CMK (cell line): ENCODE data around the gene DDR1.
"Not testable (repeated sequence)": the region's sequence is repeated elsewhere in the genome, so short reads cannot be mapped to it uniquely, and the experiment has no call there.

ENCODE experiments used
- DNase-seq: peaks from one replicate; pipeline ENCODE4 v3.0.0-alpha.2; 2010; ENCODE audit warnings: low read depth

The DDR1 gene

DNA sequence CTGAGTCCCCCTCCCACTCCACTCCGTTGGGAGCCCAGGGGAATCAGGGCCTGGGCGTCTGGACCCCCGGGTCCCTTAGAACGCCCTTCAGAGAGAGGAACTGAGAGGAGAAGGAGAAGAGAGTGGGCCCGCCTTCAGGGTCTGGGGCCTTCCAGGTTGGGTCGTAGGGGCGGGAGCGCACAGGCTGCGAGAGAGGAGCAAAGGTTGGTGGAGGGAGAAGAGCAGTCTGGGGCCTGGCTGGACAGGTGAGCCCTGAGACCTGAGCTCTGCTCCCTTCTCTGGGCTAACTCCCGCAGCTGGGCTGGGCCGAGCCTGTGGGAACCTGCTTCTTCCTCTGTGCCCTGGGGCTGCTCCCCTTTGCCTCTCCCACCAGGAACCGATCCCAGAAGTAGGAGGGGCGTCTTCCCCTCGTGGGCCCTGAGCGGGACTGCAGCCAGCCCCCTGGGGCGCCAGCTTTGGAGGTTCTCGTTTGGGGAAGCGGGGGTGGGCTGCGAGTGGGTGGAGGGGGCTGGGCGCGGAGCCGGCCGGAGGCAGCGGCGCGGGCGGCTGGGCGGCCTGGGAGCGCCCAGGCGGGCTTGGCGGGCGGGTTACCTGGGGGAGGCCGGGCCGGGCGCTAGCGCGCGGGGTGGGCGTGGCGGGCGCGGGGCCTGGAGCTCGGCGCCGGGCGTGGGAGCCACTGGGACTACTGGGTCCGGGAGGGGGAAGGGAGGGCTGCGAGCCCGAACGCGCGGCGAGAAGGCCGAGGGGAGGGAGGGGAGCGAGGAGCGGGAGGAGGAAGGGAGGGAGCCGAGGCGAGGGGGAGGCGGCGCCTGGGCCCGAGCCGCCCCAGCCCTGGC, at the start of gene DDR1:
Gene DDR1, plus strand, starts transcription at position 835 of the 836 bp plus-strand sequence. CDS start 4,211 bp downstream, outside the sequence.
- no peak for DNase-seq

DNA sequence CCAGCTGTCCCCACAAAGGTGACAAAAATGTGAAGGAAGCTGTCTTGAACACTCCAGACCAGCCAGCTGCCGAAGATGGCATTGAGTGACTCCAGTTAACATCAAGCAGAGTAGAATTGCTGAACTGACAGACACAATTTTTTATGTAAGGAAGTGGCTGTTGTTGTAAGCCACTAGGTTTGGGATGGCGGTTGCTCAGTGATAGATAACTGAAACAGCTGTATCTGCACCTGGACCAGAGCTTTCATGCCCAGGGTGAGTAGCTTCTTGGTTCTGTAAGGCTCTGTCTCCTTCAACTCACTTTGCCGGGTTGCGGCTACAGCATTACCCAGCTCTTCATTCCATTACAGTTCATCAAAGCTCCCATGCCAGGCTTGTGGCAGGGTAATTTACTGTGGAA, 49.7 kb upstream of the DDR1 start:
- no peak for DNase-seq

DNA sequence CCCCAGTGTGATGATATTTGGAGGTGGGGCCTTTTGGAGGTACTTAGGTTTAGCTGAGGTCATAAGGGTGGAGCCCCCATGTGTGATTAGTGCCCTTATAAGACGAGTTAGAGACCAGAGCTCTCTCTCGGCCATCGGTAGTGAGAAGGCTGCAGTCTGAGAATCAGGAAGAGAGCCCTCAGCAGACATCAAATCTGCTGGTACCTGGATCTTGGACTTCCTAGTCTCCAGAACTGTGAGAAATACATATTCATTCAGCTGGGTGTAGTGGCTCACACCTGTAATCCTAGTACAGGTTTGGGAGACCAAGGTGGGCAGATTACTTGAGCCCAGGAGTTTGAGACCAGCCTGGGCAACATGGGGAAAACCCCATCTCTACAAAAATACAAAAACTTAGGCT, 48.7 kb upstream of the DDR1 start:
- DNase-seq = no peak

DNA sequence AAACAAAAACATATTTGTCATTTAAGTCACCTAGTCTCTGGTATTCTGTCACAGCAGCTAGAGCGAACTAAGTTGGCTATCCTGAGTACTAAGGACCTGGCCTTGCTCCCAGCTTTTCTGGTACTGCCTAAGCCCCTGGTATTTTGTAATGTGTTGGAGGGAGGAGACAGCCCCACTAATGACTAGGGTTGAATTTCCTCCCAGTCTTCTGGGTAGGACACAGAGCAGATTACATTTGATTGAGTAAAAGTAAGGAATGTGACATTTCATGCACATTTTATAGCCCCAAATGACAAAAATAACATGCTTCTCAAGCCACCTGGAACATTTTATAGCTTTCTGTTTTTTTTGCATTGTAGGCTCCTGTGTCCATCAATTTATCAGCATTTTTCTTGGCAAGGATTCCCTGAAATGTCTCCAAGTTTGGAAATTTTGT, 47.9 kb upstream of the DDR1 start:
- no peak for DNase-seq

DNA sequence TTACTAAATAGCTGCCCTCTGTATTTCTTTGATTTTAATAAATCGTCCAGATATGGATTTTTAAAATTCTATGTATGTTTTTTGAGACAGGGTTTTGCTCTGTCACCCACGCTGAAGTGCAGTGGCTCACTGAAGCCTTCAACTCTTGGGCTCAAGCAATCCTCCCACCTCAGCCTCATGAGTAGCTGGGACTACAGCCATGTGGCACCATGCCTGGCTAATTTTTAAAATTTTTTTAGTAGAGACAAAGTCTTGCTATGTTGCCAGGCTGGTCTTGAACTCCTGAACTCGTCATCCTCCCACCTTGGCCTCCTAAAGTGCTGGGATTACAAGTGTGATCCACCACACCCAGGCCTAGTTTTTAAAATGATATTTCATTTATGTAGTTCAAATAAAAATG, 47.4 kb upstream of the DDR1 start:
- no peak for DNase-seq

DNA sequence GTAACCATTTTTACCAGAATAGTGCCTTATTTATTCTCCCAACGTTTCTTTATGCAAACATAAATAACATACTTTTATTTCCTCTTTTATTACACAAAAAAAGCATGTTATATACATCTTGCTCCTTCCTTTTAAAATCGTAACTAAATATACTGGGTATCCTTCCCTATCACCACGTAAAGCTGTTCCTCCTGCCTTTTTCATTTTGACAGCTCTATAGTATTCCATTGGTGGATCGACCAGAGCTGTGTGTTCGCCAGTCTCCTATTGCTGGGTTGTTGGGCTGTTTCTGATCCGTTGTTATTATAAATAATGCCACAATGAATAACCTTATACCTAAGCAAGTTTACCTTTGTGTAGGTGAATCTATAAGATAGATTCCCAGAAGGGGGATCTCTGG, 46.9 kb upstream of the DDR1 start:
- DNase-seq = no peak

DNA sequence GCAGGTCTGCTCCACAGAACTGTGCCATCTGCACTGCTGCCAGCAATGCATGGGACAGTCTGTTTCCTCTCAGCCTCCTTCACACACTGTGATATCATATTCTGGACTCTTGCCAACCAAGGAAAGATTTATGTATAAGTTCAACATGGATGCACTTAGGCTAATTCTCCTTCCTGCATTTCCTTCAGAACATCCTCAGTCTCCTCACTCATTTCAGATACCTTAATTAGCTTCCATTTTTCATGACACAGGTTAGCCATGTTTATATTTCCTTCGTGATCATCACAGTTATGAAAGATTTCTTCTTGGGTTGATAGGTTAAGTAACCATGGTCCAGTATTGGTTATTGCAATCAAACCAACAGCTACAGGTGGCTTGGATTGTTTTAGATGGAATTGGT, 46.4 kb upstream of the DDR1 start:
- no peak for DNase-seq

DNA sequence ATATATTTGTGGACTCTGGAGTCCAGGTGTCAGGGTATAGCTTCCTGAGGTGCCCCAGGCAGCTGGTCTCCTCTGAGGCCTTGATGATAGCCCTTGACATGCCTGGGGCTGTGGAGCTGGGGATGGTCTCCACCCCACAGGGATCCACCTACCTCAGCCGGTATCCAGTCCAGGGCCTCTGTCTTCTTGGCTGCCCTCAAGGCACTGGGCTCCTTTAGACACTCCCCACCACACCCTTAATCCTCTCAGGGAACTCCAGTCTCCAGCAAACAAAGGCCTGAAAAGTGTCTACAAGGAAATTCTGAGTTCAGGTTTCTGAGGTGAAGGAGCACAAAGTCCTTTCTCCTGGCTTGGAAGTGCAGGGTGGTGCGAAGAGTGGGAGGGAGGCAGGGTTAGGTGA, 44.6 kb upstream of the DDR1 start:
- DNase-seq = no peak

DNA sequence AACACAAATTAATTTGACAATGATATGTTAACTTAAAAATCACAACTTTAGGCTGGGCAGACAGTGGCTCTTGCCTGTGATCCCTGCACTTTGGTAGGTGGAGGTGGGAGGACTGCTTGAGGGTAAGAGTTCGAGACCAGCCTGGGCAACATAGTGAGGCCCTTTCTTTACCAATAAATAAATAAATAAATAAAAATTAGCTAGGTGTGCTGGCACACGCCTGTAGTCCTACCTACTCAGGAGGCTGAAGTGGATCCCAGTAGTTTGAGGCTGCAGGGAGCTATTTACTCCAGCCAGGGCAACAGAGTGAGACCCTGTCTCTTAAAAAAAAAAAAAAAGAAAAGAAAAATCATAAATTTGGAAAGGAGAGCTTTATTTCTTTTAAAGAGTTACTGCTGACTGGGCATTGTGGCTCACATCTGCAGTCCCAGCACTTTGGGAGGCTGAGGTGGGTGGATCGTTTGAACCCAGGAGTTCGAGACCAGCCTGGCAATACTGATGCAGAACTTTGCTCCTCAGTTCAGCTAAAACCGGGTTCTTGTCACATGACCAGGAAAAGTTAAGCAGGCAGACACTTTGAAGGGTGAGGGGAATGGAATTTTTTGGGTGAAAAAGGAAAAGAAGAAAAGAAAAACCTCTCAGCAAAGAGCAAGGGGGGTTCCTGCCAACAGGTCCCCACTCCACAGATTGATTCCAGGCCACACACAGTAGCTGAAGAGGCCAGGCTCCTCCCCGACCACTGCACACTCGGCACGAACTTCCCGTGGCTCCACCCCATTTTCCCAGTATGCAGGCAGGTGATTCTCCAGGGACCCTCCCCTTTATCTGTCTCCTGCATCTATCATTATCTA, 44.0 kb upstream of the DDR1 start:
- no peak for DNase-seq

DNA sequence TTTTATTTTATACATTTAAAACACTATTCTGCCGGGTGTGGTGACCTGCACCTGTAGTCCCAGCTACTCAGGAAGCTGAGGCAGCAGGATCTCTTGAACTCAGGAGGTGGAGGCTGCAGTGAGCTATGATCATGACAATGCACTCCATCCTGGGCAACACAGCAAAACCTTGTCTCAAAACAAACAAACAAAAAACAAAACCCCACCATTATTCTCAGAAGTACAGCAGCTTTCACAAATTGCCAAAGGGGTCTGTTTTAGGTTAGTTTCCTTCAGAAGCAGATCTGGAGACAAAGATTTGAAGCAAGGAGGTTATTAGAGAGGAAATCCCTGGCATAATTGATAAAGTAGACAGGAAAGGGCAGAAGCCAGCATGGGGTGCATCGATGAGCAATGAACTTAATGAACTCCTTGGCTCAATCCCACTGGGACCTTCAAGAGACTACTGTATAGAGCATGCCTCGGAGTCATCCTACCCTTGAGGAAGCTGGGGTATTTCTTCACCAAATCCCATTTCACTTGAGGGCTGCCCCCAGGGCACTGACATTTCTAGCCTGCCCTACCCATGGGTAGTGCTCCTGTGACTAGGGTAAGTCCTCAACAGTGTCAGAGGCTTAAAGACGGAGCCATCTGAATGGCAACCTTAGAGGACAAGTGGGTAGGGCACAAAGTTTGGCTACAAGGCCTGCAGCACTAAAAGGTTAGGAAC, 43.2 kb upstream of the DDR1 start:
- DNase-seq = no peak

DNA sequence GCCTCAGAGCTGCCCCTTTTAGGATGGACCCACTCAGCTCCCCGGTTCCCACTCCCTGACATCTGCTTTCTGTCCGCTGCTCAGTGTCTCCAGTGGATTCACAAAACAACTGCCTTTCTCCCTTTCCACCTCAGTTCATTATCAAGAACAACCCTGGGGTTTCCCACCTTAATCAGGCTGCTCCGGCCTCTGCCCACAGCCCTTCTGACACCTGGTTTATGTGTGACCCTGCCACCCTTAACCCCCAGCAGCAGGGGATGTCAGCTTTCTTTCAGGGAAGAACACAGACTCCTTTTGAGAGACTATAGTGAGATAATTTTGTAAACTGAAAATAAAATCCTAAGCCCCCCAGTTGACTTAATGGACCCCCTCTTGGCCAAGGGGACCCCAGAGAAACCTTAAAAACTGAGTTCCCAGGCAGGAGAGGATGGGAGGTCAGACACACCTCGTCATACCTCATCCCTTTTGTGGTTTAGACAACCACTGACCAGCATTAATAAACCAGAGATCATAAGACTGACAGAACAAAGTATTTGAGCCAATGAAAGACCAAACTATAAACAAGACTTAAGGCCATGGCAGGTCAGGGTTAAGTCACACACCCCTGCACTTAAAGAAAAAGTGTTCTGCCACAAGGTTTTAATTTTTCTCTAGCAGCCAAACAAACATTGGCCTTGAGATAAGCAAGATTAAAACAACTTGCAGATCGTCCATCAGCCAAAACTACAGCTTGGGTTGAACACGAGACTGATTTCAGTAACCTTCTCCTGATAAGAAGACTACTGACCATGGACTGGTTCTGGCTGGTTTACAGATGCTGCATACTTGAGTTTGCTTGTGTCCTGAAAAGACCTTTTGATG, 42.4 kb upstream of the DDR1 start:
- no peak for DNase-seq

DNA sequence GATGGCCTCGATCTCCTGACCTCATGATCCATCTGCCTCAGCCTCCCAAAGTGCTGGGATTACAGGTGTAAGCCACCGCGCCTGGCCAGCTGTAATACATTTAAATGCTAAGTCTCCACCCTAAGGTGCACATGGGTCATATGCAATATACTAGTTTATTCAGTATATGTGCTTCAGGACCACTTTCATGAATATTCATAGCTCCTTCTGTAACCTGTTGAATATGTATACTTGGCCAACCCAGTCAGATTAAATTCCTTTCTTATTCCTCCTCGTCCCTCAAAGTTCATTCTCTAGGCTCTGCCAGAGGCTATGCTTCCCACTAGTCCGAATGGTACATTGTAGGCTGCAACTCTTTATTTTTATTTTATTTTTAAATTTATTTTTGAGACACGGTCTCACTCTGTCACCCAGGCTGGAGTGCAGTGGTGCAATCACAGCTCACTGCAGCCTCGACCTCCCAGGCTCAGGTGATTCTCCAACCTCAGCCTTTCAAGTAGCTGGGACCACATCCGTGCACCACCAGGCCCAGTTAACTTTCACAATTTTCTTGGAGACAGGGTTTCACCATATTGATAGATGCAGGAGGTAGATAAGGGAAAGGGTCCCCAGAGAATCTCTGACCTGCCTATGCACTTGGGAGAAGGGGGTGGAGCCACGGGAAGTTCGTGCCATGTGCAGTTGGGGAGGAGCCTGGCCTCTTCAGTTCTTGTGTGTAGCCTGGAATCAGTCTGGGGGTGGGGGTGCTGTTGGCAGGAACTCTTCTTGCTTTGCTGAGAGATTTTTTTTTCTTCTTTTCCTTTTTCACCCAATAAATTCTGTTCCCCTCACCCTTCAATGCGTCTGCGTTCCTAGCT, 41.3 kb upstream of the DDR1 start:
- no peak for DNase-seq

DNA sequence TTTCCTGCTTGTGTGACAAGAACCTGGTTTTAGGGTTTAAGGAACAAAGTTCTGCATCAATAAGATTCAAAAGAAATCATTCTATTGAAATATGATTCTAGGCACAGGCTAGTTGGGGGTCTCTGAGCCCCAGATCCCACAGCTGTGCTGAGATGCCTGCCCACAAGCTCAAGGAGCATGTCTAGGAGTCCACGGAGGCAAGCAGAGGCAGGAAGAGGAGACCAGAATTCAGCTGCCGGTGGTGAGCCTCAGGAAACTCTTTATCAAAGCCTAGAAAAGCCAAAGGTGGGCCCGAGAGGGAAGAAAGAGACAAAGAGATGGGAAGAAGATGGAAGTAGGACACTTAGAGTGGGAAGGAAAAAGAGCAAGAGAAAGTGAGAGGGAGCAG, 40.7 kb upstream of the DDR1 start:
- DNase-seq = no peak

DNA sequence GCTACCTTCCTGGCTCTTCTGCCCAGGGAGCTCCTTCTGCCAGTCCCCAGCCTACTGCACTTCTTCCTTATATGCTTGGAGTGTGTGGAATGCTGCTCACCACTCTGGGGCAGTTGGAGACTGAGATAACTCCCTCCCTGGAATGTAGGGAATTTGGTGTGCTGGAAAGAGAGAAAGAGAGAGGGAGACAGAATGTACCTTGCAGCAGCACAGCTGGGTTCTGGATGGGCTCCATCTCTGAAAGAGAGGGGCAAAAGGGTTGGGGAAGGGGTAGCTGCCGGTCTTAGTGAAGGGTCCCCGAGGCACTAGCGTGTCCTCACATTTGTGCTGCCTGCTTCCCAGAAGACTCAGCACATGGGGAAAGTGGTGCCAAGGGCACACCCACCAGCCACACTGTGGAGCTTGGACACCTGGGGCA, 40.2 kb upstream of the DDR1 start:
- DNase-seq = no peak

DNA sequence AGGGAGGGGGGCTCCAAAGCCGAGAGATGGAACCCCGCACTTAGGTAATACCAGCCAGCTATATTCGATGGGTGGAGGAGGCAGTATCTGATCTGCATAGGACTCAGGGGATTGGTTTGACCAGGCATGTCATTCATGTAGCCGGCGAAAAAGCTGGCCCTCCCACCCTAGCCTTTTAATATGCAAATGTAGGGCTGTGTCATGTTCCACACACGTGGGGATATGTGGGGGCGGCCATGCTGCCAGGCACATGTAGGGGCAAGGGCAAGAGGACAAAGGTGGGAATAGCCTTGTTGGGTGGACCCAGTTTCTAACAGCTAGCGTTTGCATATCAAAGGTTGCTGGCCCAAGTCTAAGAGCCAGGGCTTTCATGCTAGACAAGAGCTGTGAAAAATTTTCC, 39.1 kb upstream of the DDR1 start:
- no peak for DNase-seq

DNA sequence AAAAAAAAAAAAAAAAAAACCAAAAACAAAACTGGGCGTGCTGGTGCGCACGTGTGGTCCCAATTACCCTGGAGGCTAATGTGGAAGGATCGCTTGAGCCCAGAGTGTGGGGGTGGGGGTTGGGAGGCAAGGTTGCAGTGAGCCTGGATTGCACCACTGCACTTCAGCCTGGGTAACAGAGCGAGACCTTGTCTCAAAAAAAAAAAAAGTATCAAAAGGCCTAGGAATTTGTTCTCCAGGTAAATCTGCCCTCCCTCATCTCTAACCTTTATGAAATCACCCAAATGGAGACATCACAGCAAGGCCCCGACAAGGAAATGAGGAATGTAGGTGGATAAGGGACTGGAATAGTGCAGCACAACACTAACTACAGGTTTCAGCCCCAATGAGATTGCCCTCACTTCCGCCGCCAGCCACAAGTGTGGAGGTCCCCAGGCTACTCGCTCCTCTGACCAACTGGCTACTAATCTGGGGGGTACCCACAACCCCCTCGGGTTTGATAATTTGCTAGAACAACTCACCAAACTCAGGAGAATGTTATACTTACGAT, 36.8 kb upstream of the DDR1 start:
- no peak for DNase-seq

DNA sequence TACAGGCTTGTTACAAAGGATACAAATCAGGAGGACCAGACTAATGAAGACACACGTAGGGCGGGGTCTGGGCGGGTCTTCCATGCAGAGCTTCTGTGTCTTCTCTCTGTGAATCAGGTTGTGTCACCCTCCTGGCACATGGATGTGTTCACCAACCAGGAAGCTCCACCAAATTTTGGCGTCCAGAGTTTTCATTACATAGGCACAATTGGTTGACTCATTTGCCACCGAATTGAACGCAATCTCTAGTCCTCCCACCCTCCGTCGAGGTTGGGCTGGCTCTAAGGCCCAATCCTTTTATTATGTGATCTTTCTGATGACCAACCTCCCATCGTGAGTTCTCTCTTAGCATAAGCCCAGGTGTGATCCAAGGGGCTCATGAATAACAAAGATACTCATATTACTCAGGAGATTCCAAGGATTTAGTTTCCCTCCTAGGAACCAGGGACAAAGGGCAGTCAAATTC, 36.3 kb upstream of the DDR1 start:
- DNase-seq = no peak

DNA sequence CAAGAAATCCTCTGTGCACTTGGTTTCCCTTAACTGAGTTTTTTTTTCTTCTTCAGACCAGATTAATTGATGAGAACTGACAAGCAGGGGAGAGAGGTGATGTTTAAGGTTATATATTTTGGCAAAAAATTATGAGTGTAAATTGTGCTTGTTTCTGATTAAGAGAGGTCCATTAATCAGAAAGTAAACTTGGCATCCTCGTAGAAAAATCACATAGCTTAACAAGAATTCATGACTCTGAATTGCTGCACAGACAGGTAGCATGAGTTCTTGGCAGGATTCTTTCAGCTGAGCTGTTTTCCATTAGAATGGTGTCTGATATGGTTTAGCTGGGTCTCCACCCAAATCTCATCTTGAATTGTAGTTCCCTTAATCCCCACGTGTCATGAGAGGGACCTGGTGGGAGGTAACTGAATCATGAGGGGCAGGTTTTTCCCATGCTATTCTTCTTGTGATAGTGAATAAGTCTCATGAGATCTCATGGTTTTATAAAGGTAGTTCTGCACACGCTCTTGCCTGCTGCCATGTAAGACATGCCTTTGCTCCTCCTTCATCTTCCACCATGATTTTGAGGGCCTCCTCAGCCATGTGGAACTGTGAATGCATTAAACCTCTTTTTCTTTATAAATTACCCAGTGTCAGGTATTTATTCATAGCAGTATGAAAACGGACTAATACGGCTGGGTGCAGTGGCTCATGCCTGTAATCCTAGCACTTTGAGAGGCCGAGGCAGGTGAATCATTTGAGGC, 34.2 kb upstream of the DDR1 start:
- no peak for DNase-seq

DNA sequence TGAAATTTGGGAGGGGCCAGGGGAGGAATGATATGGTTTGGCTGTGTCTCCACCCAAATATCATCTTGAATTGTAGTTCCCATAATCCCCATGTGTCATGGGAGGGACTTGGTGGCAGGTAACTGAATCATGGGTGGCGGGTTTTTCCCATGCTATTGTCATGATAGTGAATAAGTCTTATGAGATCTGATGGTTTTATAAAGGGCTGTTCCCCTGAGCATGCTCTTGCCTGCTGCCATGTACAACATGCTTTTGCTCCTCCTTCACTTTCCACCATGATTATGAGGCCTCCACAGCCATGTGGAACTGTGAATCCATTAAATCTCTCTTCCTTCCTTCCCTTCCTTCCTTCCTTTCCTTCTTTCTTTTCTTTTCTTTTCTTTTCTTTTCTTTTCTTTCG, 31.9 kb upstream of the DDR1 start:
- not testable (repeated sequence) for DNase-seq
